ENCODE measurements around the gene NOP9.

Gene NOP9

GRCh38 chr14:24262821-24263733 lies 36.6 kb upstream of the NOP9 start, which contains the start of gene TGM1:
Gene TGM1, minus strand, starts transcription at chr14:24263177. Its CDS starts 825 bp downstream, at chr14:24262352.
- DNase-seq, result no peak

DNA sequence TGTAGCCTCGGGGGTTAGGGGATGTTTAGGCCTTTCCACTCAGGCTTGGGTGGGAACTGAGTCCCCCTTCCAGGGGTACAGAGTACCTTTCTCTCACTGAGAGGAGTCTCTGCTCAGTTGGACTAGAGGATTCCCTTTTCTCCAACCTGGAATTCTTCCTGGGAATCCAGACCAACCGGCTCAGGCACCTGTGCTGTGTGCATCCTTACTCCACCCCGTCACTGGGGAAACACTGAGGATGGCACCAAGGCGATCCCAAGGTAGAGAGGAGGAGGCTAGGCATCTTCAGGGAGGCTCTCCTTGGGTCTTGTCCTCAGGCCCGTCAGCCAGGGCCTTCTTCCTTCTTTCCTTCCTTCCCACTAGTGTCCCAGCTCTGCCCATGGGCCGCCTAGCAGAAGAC lies 35.8 kb upstream of the NOP9 start:
- no peak for DNase-seq

DNA sequence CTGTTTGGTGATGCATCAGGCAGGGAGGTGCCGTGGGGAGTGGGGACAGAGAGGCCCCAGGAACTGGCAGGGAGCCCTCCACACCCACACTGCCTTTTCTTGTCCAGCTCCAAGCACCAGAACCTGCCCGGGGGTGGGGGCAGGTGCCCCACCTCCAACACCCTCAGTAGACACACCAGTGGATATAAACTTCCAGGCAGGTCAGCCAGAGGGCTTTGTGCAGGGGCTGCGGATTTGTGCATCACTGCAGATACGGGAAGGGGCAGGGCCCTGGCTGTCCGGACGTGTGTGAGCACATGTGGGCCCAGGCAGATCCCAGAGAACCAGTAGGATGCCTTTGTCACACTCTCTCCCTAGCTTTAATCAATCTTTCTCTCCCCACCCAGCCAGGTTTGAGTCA lies 35.4 kb upstream of the NOP9 start:
- DNase-seq, result no peak

DNA sequence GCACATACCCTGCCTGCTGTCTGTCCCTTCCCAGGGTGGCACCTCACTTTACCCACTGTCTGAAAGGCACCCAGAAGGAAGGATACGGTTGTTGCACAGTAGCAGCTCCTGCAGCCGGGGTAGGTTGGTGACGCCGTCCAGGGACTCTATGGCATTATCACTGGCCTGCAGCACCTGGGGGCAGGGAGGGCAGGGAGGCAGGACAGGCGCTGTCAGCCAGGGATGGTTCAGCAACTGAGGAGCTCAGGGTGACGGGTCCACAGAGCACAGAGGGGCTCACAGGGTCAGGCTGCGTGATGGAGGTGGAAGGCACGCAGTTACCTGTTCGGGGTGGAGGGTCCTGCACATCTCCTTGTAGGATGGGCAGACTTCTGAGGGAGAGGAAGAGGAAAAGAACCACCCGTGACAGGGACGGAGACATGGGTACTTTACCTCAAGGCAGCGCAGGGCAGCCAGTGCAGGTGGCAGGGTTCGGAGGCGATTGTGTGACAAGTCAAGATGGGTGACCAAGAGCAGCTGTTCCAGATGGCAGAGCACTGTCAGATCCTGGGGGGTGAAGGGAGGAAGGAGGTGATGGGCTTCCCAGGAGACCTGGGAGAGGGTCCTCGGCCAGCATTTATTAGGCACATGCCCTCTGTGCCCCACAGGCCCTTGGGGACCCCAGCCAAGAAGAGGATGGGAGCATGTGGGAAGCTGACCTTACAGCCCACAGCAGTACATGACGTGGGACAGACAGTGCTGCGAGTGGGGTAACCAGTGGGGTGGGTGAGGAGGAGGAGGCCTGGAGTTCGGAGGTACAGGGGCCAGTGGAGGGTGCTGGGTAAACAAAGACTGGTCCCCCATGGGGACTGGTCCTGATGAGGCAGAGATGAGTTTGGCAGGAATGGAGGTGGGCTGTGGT lies 33.1 kb upstream of the NOP9 start:
- DNase-seq, result no peak

DNA sequence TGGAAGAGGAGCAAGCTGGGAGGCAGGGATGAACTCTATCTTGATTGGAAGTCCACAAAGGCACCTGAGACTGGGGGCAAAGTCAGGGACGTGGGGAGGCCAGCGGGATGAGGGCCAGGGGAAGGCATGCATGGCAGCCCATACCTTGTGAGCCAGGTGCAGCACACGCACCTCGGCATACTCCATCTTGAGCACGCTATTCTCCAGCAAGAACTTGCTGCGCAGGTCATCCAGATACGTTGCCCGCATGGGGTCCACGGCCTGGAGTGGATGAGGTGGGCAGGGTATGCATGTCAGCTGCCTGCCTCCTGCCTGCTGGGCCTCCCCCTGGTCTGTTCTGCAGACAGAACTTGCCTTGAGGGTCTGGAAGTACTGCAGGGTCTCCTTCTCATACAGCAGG lies 32.1 kb upstream of the NOP9 start:
- DNase-seq, result no peak

- no peak for DNase-seq
Measured at GRCh38 chr14:24268225-24268624, 31.4 kb upstream of the NOP9 start.

DNA sequence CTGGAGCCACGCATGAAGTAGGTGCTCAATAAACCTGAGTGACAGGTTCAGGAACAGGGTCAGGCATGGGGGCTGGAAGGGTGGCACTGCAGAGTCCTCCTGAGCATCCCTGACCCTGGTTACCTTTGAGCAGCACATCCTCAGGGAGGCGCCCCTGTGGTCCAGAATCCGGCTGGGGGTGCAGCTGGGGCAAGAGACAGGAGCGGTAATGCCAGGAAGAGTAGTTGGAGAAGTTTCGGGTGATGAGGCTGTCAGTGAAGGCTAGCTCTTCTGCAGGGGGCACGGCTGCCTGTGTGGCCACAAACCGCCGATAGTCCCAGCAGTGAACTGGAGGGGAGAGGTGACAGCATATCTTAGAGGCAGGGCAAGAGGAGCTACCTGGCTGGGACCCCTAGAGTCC lies 30.3 kb upstream of the NOP9 start:
- DNase-seq, result no peak

DNA sequence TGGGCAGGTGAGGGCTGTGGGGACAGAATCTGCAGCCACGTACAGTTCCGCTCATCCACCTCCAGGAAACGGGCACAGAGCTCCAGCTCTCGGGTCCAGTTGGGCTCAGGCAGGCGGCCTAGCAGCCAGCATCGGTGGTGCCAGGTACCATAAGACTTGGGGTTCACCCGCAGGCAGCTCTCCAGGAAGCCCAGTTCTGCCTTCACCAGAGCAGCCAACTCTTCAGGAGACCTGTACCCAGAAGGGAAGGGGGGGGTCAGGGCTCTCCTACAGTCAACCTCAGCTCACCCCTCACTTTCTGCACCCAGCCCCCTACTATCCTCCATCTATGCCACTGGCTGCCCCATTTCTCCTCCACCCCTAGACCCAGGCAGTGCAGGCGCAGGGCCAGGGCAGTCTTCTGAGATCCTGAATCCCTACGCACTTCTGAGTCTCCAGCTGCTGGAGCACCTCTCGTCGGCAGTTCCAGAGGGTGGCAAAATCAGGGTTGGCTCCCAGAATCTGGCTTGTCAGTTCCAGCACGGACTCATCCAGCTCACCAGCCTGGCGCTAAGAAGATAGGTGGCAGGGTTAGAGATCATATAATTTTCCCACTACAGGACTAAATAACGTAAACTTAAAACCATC lies 29.6 kb upstream of the NOP9 start:
- DNase-seq, result no peak

DNA sequence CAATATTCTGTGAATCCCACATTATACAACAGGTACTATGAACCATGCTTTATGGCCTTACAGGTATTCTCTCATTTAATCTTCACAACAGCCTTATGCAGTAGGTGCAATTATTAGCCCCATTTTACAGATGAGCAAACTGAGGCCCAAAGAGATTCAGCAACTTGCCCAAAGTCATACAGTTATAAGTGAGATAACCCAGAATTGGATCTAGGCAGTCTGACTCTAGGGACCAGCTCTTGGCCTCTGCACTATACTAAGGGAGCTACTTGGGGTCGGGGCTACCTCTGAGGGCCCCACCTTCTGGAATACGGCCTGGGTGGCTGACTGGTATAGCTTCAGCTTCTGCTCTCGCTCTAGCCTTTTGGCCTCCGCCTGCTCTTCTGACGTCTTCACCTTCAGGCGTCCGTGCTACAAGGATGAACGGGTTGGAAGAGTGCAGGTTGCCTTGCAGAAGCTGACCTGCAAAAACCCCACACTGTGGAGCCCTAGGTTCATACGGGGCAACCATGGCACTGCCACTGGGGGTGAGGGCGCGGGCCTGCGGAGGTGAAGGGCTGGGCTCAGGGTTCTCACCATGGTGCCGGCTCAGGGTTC lies 29.0 kb upstream of the NOP9 start:
- peak in 1 of 56 donors; percentile 20 for DNase-seq

- DNase-seq, result peak; percentile 25 to 85 (median 68)
Measured at GRCh38 chr14:24271134-24271833, 28.4 kb upstream of the NOP9 start, which contains the start of gene RABGGTA. Gene RABGGTA, minus strand, starts transcription at chr14:24271597. Its CDS starts 482 bp downstream, at chr14:24271115.

GRCh38 chr14:24271834-24272263 lies 27.8 kb upstream of the NOP9 start:
- no peak for DNase-seq

DNA sequence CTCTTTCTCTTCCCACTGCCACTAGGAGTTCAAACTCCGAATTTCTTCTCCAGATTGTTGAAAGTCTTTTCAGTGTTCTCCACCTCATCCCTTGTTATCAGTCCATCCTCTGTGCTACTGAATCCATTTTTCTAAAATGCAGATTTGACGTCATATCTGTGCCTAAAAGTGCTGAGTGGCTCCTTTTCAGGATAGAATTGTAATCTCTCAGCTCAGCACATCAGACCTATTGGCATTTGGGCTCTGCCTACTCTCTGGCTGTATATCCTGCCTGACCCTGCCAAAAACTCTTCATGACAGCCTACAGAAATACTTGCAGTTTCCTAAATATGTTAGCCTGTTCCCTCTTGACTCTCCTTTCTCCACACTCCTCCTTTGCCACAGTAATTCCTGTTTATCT lies 27.2 kb upstream of the NOP9 start:
- no peak for DNase-seq

DNA sequence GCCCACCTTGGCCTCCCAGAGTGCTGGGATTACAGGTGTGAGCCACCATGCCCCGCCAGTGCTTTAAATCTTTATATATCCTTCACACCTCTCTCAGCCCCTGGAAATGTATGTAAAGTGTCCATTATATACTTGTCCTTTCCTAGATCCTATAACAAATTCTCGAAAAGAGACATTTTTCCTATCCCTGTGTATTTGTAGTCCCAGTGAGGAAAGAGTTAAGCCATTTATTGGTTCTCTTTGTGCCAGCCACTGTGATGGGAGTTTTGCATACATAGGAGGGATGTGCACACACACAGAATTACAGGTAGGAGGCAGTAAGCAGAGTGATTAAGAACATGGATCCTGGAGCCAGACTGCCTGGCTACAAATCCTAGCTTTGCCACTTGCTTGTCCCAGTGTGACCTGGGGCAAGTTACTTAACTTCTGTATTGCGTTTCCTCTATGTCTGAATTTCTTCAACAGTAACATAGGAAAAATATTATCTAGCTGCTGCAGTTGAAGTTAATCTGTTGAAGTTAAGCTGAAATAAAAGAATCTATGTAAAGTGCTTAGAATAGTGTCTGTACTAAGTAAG lies 26.1 kb upstream of the NOP9 start:
- no peak for DNase-seq

DNA sequence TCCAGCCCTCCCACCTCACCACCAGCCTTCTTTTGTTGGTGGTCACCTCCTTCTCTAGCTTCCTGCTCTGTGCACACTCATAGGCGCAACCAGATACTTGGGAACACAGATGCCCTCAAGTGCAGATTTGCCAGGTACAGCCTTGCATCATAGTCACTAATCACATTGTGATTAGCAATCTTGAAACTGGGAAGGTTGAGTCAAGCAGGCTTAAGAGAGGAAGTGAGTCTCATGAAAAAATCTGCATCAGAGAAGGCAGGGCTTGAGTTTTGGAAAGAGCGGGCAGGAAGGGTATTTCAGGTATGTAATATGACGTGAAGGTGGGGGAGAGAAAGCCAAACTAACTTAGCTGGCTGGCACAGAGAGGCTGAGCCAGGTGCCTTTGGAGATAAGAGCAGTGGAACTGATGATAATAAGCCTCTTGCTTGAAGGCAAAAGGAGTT lies 25.5 kb upstream of the NOP9 start:
- peak in 1 of 56 donors; percentile 8 for DNase-seq

DNA sequence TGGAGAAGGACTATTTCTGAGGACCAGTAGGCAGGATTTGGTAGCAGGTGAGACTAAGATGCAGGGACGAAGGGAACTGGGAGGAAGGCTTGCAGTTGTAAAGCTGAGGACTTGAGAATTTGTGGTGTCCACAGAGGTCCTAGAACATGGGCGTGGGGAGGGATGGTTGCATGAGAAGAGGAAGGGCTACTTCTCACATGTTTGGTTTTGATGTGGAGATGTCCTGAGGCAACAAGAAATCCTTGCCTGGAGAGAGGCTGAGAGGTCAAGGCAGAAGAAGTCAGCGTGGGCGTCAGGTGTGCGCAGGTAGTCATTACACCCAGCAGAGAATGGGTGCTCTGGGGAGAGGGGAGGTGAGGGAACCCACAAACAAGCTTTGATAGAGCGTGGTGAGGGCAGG lies 22.6 kb upstream of the NOP9 start:
- no peak for DNase-seq

DNA sequence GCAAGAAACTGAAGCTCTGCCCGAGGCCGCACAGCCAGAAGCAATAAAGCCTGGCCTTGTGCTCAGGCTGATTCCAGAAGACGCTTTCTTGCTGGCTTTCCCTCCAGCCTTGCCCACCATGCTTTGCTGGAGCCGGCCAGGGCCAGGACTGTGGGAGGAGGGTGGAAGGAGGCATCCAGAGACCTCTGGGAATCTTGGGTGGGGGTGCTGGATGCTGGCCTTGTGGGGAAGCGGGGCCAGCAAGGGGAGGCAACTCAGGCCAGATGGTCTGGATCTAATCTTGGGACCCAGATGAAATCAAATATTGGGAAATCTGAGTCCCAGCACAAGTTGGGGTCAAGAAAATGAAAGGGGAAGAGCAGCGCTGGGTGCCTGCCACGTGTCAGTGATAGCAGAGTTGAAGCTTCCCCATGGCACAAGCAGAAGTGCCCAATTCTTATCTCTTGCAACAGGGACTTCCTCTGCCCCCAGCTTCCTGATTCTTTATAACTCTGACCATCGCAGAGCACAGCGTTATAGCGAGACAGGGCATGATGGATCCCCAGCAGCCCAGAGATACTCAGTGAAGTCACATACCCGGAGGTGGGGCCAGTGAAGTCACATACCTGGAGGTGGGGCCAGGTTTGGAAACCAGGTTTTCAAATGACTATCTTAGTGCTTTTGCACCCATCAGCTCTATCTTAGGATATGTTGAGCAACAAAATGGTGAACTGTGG lies 21.9 kb upstream of the NOP9 start:
- peak in 9 of 56 donors; percentile 5 to 57 (median 12) for DNase-seq

GRCh38 chr14:24278424-24278823 lies 21.2 kb upstream of the NOP9 start:
- no peak for DNase-seq

DNA sequence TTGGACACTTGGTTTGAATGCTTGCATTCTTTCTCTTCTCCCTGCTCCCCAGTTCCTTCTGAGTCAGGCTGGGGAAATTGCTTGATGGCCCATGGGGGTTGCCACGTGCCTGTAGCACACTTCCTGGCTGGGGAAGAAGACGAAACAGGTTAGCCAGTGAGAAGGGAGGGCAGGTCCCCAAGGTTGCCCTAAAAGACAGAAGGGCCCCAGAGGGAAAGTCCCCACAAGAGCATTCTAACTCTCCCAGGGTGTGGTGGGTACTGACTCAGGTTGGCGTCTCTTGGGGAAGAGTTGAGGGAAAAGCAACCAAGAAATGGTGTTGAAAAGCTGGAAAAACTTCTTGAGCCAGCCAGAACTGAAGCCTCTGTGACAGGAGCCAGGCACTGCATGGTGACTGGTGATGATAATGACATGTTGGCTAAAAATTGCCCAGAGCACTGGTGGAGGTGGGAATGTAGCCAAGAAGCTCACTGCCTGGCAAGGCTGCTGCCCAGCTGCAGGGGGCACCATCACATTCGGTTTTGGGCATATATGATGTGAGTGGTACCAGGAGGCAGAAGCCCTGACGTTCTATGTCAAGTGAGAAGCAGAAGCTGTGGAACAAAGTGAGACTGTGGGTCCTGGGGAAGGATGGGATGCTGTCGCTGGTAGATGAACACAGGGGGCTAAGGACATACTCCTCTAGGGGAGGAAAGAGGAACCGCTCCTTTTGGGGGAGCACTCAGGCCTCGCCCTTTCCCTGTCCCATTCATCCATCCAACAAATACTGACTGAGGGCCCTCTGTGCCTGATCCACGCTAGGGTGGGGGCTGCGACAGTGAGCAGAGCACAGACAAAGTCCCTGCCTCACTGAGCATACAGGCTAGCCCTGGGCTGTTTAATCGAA lies 20.1 kb upstream of the NOP9 start:
- peak in 34 of 56 donors; percentile 7 to 65 (median 34) for DNase-seq

Measured in amygdala (tissue), 56 donors.